GM19328 (cell line): ENCODE data around the gene ROBO1.

Experiments used
- ATAC-seq: cut with Tn5 transposase; IDR thresholded peaks from one replicate; pipeline ENCODE4 v1.9.1; 2021; ENCODE audit warnings: mild to moderate bottlenecking, moderate library complexity; ENCODE audit not compliant: unreplicated experiment

The ROBO1 gene

DNA sequence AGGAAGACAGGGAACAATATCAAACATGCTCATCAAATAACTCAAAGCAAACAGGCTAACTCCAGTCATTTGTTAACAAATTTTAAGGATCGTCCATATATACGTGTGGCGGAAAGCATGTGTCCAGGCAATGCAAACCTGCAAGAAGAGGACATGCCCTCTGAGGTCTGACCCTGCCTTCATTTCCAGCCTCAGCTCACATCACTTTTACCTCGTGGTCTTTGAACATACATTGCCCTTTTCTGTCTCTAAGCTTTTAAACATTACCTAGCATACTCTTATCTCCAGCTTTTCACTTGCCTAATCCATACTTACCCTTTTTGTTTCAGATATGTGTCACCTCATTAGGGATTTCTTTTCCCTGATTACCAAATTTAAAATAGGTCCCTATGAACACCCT, 944.4 kb downstream of the ROBO1 start:
- ATAC-seq: no peak

DNA sequence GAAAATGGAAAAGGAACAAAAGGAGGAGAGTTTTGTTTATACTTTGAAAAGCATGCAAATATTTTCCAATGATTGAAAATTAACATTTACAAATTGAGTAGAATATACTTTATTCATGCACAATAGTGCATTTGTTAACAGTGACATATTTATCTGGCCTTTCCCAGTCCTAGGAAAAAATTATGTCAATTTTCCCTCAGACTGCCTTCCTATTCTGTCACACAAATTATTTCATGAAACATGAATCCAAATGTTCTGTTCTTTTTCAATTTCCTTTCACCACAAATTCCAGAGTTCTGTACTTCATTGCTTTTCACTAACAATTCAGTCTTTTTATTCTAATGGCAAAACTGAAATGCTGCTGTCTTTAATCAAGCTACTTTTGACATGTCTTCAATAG, 945.1 kb downstream of the ROBO1 start:
- no peak for ATAC-seq

DNA sequence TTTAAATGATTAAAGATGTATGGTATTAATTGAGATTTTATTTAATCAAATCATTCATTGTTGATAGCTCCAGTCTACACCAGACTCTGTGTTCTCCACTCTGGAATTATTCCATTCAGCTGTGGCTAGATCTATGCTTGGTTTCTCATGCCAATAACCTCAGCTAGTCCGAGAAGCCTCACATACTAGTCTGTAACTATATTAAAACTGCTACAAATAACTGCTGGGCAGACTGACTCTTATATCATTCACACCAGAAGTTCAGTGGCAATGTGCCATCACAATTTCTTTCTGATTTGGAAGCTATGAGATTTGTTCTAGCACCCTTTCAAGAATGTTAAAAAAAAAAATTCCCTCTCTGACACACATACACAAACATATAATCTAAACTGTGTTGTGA, 947.3 kb downstream of the ROBO1 start:
- ATAC-seq: no peak

DNA sequence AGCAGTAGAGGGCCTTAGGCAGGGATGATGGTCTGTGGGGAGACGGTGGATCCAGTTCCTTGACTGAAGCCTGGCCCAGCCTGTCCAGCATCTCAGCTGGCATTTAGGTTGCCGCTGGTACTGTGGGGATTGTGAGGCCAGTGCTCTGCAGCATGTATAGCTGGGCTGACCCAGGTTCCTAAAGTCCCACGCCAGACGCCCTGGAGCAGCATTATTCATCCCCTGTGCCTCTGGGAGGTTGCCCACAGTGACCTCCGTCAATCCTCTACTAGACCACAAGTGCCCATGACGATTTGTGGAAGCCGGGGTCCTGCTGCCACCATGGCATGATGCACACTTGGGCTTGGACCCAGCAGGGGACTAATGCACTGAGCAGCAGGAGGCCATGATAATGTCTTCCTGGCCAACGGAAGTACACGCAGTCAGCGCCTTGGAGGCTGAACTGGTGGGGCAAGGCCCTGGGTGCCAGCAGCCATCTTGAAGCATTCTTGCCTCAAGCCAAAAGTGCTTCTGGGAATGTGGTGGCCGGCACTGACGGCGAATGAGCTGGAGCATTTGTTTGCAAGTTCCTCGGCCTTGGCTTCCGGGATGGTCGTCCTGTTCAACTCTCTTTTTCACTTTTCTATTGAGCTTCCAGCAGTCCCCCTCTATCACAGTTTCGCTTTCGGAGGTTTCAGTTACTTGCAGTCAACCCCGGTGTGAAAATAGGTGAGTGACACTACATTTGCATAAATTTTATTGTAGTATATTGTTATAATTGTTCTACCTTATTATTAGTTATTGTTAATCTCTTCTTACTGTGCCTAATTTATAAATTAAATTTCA, 949.4 kb downstream of the ROBO1 start:
- ATAC-seq: no peak

DNA sequence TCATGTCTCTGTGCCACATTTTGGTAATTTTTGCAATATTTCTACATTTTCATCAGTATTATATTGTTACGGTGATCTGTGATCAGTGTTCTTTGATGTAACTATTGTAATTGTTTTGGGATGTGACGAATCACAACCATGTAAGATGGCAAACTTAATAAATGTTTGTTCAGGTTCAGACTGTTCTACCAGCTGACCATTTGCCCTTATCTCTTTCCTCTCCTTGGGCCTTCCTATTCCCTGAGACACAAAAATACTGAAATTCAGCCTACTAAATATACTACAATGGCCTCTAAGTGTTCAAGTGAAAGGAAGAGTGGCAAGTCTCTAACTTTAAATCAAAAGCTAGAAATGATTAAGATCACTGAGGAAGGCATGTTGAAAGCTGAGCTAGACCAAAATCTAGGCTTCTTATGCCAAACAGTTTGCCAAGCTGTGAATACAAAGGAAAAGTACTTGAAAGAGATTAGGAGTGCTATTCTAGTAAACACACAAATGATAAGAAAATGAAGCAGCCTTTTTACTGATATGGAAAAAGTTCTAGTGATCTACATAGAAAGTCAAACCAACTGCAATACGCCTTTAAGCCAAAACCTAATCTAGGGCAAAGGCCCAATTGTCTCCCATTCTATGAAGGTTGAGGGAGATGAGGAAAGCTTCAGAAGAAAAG, 952.8 kb downstream of the ROBO1 start:
- ATAC-seq: no peak

DNA sequence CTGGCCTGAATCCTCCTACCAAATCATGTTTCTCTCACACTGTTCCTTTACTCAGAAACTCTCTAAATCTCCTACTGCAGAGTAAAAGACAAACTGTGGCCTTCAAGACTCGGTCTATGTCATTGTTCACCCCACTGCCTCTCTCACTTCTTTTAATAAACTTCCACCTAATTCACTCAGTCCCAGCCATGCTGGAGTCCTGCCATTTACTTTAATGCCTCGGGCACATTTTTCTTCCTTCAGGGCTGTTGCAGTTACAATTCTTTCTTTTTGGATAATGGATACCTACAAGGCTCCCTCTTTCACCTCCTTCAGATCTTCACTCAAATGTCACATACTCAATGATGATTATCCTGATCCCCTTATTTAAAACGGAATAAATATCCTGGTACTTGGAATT, 955.6 kb downstream of the ROBO1 start:
- ATAC-seq: no peak

DNA sequence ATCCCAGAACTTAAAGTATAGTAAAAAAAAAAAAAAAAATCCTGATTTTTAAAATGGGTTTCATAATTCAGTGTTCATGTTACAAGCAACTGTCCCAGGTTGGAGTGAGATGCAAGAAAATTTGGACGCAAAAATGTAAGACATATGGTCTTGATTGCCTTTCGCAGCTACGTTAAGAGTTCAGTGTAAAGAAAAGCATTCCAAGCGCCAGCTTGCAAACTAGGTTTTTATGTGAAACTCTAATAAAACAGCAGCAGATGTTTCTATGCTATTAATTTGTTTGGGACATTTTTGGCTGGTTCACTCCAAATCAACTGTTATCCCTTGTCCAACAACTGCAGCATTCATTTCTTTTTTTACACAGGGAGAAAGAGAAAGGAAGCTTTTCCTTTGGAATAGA, 957.8 kb downstream of the ROBO1 start:
- ATAC-seq: no peak

DNA sequence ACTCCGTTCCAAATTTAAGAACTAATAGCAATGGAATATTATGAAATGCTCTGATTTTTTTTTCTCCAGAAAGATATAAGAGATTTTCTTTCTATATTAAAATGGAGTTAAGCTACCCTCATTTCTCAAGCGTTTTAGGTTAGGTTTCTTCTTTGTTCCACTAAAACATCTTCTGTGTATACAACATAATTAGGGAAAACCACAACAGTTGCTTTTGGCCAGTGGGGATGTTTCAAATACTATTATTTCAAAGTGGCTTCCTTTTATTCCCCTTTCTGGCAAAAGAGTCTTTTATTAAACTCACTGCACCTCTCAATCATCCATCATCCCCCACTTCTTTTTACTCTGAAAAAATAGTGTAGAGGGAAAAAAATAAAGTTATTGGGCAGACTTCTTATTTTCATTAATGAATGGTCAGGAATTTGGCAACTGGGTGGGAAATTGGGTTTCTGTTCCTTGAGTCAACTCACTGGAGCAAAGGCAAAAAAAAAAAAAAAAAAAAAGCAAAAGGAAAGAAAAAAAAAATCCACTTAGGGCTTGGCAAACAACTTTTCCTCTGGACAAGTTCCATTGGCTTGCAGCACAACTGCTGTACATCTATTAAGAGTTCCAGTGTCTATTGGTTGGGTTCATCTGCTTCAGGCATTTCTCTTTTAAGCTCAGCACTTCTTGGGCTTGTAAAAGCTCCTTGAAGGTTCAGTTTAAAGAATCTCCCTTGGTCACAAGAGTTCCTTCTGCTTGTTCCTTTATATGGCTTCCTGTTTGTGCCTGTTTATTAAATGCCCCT, 963.4 kb downstream of the ROBO1 start:
- no peak for ATAC-seq

DNA sequence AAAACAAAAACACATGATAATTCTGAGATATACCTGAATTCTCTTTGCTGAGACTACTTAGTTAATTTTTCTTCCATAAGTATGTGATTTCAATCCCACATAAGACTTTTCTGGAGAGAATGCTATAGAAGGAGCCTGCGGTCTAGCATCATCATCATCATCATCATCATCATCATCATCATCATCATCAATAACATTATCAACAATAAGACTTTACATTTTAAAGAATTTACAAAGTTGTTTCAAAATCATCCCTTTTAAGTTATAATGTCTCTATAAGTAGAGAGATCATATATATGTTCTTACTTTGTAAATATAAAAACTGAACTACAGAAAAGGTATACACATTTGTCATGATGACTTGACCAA, 965.3 kb downstream of the ROBO1 start:
- ATAC-seq: no peak

DNA sequence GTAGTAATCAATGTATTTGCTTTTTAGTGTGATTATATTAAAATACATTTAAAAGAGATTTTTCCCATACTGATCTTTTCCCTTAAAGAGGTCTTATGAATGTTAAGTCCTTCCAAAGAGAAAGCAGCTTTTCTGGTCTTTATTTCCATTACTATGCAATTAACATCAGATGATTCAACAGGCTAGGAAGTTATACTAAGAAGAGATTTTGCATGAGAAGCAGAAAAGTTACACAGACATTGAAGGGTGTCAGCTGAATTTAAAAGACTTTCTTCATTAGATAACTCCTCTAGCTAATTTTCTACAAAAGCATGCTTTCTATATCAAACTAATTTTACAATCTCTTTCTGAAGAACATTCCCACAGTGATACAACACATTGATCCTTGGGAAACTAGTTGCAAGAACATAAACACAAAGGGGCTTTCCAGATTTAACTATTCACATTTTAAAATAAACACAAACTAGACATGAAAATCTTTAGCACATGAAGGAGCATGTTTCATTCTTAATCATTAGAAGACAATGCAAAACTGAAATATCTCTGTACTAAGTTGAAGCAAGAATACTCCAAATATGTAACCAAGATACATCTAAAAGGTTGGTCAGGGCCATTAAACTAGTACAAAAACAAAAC, 965.8 kb downstream of the ROBO1 start:
- ATAC-seq: no peak

DNA sequence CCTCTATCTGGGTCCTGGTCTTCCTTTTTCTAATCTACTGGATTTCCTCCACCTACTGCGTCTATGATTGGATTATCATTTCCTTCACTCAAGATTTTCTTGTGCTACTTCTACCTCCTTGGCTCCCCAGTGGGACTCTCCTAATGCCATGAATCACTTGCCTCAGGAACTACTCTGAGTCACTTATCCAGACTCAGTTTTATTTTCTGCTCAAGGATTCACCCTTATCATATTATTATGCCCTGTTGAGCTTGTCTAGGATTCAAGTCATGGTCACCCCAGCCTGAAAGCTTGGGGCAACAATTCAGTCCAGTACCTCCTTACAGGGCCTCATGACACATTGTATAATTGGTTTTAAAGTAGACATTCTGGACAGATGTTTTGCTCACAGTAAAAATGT, 968.1 kb downstream of the ROBO1 start:
- no peak for ATAC-seq

DNA sequence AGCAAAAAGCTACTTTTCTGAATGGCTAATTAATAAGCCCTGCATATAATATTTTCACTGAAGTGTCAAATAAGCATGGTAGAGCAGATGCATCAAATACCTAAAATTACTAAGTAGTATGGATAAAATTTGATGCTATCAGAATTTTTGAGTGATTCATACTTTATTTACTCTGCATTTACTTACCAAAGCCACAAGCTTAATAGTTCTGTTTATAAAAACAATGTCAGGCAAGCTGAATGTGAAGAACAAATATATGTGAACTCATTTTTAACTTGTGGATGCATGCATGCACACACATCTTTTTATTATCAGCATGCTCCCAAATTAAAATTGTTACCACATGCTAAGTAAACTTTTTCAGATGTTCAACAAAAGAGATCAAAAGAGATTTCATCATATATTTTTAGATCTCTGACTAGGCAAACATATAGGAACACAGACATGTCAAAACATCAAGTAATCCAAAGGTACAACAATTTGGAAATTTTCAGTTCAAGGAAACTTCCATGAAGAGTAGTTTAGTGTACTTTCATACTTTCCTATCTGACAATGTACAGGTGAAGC, 969.4 kb downstream of the ROBO1 start:
- ATAC-seq: no peak

DNA sequence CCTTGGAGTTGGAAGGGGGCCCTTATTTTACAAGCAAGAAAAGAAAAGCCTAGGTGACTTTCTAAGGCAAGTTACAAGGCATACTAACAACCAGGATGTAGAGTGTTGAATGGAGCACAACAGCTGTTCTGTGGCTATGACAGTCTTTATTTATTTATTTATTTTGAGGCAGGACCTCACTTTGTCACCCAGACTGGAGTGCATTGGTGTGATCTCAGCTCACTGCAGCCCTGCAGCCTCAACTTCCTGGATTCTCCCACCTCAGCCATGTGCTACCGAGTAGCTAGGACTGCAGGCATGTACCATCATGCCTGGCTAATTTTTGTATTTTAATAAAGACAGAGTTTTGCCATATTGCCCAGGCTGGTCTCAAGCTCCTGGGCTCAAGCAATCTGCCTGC, 973.4 kb downstream of the ROBO1 start:
- ATAC-seq: no peak

DNA sequence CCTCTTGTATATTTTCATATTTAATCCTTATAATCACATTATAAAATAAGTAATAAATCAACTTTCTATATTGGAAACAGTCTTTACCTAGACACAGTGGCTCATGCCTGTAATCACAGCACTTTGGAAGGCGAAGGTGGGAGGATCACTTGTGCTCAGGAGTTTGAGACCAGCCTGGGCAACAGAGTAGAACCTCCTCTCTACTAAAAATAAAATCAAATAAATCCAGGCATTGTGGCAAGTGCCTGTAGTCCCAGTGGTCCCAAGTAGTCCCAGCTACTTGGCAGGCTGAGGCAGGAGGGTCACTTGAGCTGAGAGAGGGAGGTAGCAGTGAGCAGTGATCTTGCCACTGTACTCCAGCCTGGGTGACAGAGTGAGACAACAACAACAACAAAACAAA, 975.1 kb downstream of the ROBO1 start:
- no peak for ATAC-seq

DNA sequence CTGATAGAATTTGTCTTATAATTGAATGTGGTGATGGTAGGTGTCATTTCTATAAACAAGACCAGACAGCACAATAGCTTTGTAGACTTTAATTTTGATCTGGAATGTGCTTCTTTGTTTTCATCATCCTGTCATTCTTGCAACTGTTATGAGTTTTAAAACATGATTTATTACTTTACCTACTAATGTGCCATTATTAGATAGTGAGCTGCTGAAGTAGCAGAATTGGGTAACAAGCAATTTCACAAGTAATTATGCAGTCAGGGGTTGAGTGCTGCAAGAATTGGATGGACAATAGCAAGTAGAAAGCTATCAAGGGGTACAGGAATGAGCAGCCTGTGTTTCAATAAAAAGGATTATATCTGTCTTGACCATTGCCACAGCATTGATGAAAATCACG, 975.6 kb downstream of the ROBO1 start:
- ATAC-seq: no peak

DNA sequence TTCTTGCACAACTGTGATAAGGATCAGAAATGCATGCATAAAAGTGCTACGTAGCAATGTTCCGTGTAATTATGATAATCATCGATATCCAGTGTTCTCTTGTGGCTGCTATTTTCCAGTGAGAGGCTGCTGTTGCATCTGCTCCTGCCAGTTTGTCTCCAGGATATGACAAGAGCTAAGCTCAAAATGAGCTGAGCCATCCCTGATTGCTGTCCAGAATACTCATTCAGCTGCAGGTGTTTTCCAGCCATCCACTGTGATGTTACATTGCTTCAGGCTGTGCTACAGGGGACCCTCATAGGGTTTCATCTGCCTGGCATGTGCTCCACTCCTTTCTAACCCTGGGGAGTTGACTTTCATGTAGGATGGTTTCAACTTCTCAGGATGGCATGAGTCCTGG, 976.0 kb downstream of the ROBO1 start:
- ATAC-seq: no peak

DNA sequence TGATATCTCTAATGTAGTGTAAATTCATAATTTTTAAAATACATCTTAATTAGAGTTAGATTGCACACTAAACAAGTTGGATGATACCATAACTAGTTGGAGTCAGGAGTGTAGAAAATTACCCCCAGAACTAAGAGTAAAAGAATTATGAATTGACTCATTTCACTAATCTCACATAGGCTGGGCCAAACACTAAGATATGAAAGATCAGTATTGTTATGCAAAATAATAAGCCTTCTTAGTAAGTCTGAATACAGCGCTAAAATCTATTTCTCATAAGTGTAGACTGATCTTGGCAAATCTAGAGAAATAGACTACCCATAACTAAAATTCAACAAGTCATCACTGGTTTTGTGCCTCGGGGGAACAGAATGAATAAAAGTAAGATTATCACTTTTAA, 979.0 kb downstream of the ROBO1 start:
- ATAC-seq: no peak

DNA sequence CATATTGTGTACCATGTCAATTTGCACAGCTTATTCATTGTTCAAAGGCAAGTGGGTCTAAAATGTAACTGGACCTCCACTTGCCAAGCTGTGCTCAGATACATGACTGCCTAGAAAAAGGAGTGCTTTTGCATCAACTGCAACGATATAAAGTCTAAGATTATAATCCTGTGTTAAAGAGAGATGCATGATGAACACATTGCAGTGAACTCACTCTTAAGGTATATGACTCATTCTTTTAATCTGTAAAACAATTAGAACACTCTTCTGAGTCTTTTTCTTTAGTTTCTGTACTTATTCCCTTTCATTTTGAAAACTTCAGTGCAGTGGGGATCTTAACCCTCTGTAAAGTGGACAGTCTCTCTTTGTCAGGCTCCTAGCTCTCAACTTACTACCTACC, 982.8 kb downstream of the ROBO1 start:
- no peak for ATAC-seq

DNA sequence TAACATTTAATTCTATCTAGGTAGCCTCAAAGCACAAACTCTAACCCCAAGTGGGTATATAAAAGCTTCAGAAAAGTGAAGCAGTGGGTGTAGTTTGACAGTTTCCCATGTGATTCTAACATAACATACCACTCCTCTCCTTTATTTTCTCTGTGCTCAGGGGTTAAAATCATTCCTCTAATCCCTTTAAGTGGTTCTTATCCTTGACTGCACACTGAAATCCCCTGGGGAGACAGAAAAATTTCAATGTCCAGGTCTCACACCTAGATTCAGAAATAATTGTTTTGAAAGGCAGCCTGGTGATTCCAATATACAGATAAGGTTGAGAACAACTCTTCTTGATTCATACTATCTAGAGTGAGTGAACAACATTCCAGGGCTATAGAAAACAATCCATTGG, 986.4 kb downstream of the ROBO1 start:
- no peak for ATAC-seq

DNA sequence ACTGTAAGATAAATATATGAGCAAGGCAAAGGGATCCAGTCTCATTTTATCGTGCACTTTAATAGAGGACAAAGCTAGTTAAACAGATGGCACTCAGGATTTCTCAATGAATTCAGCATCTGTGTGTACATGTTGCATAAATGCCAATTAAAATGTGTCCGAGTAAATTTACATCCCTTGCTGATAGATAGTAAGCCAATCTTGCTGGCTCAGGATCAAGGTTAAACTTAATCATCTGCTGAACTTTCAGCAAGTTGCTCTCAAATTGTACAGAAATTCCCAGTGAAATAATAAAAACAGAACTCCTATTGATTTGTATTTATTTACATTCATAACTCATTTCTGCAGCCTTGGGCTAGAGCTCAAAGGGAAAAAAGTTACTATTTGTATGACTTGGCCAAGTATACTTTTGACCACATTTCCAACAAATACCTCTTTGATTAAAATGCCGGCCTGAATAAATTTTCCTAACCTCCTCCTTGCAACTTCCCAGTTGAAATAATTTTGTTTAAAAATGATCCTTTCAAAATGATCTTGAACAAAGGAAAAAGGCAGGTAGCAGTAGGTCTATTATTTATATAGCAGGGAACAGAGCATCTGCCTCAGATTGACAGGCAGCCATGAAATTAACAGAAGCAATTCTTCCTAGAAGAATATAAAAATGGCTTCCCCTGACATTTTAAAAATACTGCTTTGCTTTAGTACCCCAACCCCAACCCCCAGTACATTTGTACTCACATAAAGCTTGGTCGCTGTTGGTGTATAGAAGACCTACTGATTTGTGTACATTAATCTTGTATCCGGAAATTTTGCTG, 1001.9 kb downstream of the ROBO1 start:
- ATAC-seq: no peak
